ENCODE measurements around the gene KRTAP10-9. TPM values are rescaled to one million over a fixed set of nuclear protein-coding genes. Genes with fewer than 3 reads are reported as not detected.
A peak's percentile ranks its signal among the peaks of the same experiment; 100 is the strongest.
"Not testable (repeated sequence)": the region's sequence is repeated elsewhere in the genome, so short reads cannot be mapped to it uniquely, and the experiment has no call there.

Gene KRTAP10-9
- total RNA-seq (not detected), polyA plus RNA-seq (not detected)
- long read RNA-seq, donor 1: 0 reads
- long read RNA-seq, donor 2: 0 reads
- long read RNA-seq, donor 3: 0 reads
- long read RNA-seq, donor 4: 0 reads

GRCh38 chr21:44626673-44627143 lies at the start of gene KRTAP10-9:
TSS of gene KRTAP10-9 (plus strand) at chr21:44627093. CDS start at chr21:44627172, 79 bp downstream.
- intact Hi-C loops (cut with DNase I): no loop called here
- Histone ChIP-seq H3K4me3 (ENCODE audit: low read length) (no peak within 1 kb of the TSS), H3K9me3 (ENCODE audit: control insufficient read depth, low read length) (no peaks in the 10 kb centered on the region), H3K4me1 (ENCODE audit: control insufficient read depth, insufficient read depth, low read length) (no peaks in the 10 kb centered on the region), H3K27me3 (ENCODE audit: control insufficient read depth, insufficient read depth) (no peaks in the 10 kb centered on the region), H3K27ac (ENCODE audit: low read length) (no peak within 1 kb of the TSS)
- ATAC-seq (no peak), DNase-seq (no peak)
- 39% methylated on average over 7 of the region's 7 CpGs for WGBS

- DNase-seq (peak in 1 of 3 donors; percentile 23), ATAC-seq (no peak)
- Histone ChIP-seq H3K4me3 (ENCODE audit: low read length) (no peak overlapping the region), H3K4me1 (ENCODE audit: control insufficient read depth, insufficient read depth, low read length) (no peaks in the 10 kb centered on the region), H3K27ac (ENCODE audit: low read length) (no peak overlapping the region), H3K27me3 (ENCODE audit: control insufficient read depth, insufficient read depth) (no peaks in the 10 kb centered on the region), H3K9me3 (ENCODE audit: control insufficient read depth, low read length) (no peaks in the 10 kb centered on the region)
- WGBS: 91% methylated on average over 17 of the region's 17 CpGs
- intact Hi-C loops (cut with DNase I): no loop called here
Observed at GRCh38 chr21:44578371-44579055, 48.4 kb upstream of the KRTAP10-9 start.

DNA sequence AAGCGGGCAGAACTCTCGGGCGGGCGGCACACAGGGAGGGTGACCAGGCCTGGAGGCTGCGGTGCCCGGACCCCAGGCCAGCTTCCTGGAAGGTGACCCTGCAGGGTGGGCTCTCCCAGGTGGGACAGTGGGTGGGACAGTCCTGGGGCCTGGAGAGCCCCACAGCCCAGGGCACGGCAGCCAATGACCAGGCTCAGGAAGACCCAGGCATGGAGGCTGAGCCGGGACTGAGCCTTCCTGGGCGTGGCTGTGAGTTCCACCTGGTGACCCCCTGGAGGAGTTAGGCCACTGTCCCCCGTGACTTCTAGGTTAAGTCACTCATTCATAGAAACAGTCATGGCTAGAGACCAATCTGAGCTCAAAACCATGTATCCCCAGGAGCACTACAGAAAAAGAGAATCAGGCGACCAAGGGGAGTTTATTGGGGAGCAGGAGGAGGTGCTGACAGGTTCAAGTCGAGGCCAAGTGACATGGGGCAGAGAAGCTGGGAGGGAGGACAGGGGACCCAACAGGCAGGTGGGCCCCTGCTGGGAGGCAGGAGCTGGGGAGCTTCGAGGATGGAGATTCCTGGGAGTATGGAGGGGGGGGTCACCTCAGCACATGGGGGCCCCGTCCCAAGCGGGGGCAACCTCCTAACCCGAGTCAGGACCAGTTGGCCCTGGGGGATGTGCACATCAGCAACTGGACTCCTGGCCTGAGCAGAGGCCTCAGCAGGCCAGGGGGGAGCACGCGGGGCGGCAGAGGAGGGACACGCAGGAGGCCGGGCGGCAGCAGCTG lies 47.6 kb upstream of the KRTAP10-9 start:
- no peak for ATAC-seq
- H3K4me1 ChIP-seq (ENCODE audit: control insufficient read depth, insufficient read depth, low read length): no peaks in the 10 kb centered on the region
- 75% methylated on average over 22 of the region's 22 CpGs for WGBS
- DNase-seq: no peak
- no peak overlapping the region for H3K27ac ChIP-seq (ENCODE audit: low read length)
- H3K27me3 ChIP-seq (ENCODE audit: control insufficient read depth, insufficient read depth): no peaks in the 10 kb centered on the region
- no peaks in the 10 kb centered on the region for H3K9me3 ChIP-seq (ENCODE audit: control insufficient read depth, low read length)
- no peak overlapping the region for H3K4me3 ChIP-seq (ENCODE audit: low read length)
- intact Hi-C loops (cut with DNase I): no loop called here

GRCh38 chr21:44579833-44580144 lies 47.1 kb upstream of the KRTAP10-9 start:
- WGBS: 66% methylated on average over 7 of the region's 7 CpGs
- Histone ChIP-seq H3K4me1 (ENCODE audit: control insufficient read depth, insufficient read depth, low read length) (no peaks in the 10 kb centered on the region), H3K9me3 (ENCODE audit: control insufficient read depth, low read length) (no peaks in the 10 kb centered on the region), H3K27me3 (ENCODE audit: control insufficient read depth, insufficient read depth) (no peaks in the 10 kb centered on the region), H3K4me3 (ENCODE audit: low read length) (no peak overlapping the region), H3K27ac (ENCODE audit: low read length) (no peak overlapping the region)
- ATAC-seq (no peak), DNase-seq (peak in 1 of 3 donors; percentile 30)
- intact Hi-C loops (cut with DNase I): no loop called here

DNA sequence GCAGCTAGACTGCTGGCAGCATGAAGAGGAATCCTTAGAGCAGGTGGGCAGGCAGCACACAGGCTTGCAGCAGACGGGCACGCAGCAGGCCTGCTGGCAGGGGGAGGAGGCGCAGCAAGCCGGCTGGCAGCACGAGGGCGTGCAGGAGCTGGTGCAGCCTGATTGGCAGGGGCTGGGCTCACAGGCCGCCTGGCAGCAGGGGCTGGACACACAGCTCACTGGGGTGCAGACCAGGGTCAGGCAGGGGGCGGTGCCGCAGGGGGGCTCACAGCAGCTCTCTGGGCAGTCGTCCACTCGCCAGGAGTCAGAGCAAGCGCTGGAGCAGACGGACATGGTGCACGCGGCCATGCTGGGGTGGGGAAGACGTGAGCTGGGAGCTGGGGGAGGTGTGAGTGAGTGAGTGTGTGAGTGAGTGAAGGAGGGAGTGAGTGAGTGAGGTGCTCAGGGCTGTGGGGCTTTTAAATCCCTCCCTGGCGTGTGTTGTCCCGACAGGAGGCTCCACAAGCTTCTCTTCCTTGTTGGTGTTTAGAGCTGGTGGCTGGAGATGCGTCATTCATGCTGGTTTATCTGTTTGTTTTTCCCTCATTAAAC lies 46.6 kb upstream of the KRTAP10-9 start, which contains the start of gene KRTAP10-5:
KRTAP10-5 (minus strand) TSS at position 374 of the 591 bp plus-strand sequence; CDS start at position 348, 26 bp downstream.
- intact Hi-C loops (cut with DNase I); H3K4me3 ChIP-seq (ENCODE audit: low read length); H3K9me3 ChIP-seq (ENCODE audit: control insufficient read depth, low read length); H3K27ac ChIP-seq (ENCODE audit: low read length); ATAC-seq; H3K27me3 ChIP-seq (ENCODE audit: control insufficient read depth, insufficient read depth); H3K4me1 ChIP-seq (ENCODE audit: control insufficient read depth, insufficient read depth, low read length): not testable (repeated sequence)
- 39% methylated on average over 19 of the region's 19 CpGs for WGBS
- DNase-seq: peak in 1 of 3 donors; percentile 46

- Histone ChIP-seq H3K4me1 (ENCODE audit: control insufficient read depth, insufficient read depth, low read length) (no peaks in the 10 kb centered on the region), H3K4me3 (ENCODE audit: low read length) (no peak overlapping the region), H3K27me3 (ENCODE audit: control insufficient read depth, insufficient read depth) (no peaks in the 10 kb centered on the region), H3K9me3 (ENCODE audit: control insufficient read depth, low read length) (no peaks in the 10 kb centered on the region), H3K27ac (ENCODE audit: low read length) (no peak overlapping the region)
- no peak for ATAC-seq
- intact Hi-C loops (cut with DNase I): no loop called here
- WGBS: 85% methylated on average over 3 of the region's 3 CpGs
- no peak for DNase-seq
Observed at GRCh38 chr21:44581158-44581557, 45.7 kb upstream of the KRTAP10-9 start.

- no peak for ATAC-seq
- 56% methylated on average over 15 of the region's 15 CpGs for WGBS
- Histone ChIP-seq H3K27me3 (ENCODE audit: control insufficient read depth, insufficient read depth) (no peaks in the 10 kb centered on the region), H3K9me3 (ENCODE audit: control insufficient read depth, low read length) (no peaks in the 10 kb centered on the region), H3K4me3 (ENCODE audit: low read length) (no peak overlapping the region), H3K27ac (ENCODE audit: low read length) (no peak overlapping the region), H3K4me1 (ENCODE audit: control insufficient read depth, insufficient read depth, low read length) (no peaks in the 10 kb centered on the region)
- intact Hi-C loops (cut with DNase I): no loop called here
- DNase-seq: no peak
Observed at GRCh38 chr21:44582055-44582454, 44.8 kb upstream of the KRTAP10-9 start.

- WGBS: 17% methylated on average over 11 of the region's 11 CpGs
- intact Hi-C loops (cut with DNase I): no loop called here
Observed at GRCh38 chr21:44583089-44583799, 43.6 kb upstream of the KRTAP10-9 start.

GRCh38 chr21:44583800-44584147 lies 43.1 kb upstream of the KRTAP10-9 start:
- WGBS: 75% methylated on average over 6 of the region's 6 CpGs
- no peak overlapping the region for H3K4me3 ChIP-seq (ENCODE audit: low read length)
- H3K27me3 ChIP-seq (ENCODE audit: control insufficient read depth, insufficient read depth): no peaks in the 10 kb centered on the region
- no peaks in the 10 kb centered on the region for H3K9me3 ChIP-seq (ENCODE audit: control insufficient read depth, low read length)
- no peak overlapping the region for H3K27ac ChIP-seq (ENCODE audit: low read length)
- DNase-seq (no peak), ATAC-seq (no peak)
- intact Hi-C loops (cut with DNase I): no loop called here
- no peaks in the 10 kb centered on the region for H3K4me1 ChIP-seq (ENCODE audit: control insufficient read depth, insufficient read depth, low read length)

More at GRCh38 chr21:44583089-44583799, 43.6 kb upstream of the KRTAP10-9 start:
- H3K27me3 ChIP-seq (ENCODE audit: control insufficient read depth, insufficient read depth): no peaks in the 10 kb centered on the region
- no peak overlapping the region for H3K4me3 ChIP-seq (ENCODE audit: low read length)
- H3K27ac ChIP-seq (ENCODE audit: low read length): no peak overlapping the region
- H3K9me3 ChIP-seq (ENCODE audit: control insufficient read depth, low read length): no peaks in the 10 kb centered on the region
- no peaks in the 10 kb centered on the region for H3K4me1 ChIP-seq (ENCODE audit: control insufficient read depth, insufficient read depth, low read length)
- DNase-seq: peak in 1 of 3 donors; percentile 31
- ATAC-seq: peak in 1 of 2 donors; percentile 38

DNA sequence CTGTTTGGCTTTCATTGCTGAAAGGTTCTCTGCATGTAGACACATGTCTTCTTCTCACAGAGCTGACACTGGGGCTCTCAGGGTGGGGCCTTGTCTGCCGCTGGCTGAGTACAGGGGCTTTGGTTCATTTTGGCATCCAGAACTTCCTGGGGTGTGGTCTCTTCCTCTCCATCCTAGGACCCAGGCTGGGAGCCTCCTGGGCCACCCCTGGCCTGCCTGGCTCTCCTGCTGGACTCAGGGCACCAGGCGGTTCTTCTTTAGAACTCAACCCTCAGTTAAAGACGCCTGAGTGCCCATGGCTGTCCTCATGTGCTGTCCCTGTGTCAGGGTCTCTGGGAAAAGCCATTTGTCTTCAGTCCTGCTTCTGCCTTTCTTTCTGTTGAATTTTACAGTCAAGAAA lies 41.0 kb upstream of the KRTAP10-9 start:
- ATAC-seq: no peak

More for the DNA sequence above, 41.0 kb upstream of the KRTAP10-9 start:
- Histone ChIP-seq H3K27me3 (ENCODE audit: control insufficient read depth, insufficient read depth) (no peaks in the 10 kb centered on the region), H3K4me1 (ENCODE audit: control insufficient read depth, insufficient read depth, low read length) (no peaks in the 10 kb centered on the region), H3K27ac (ENCODE audit: low read length) (no peak overlapping the region), H3K4me3 (ENCODE audit: low read length) (no peak overlapping the region), H3K9me3 (ENCODE audit: control insufficient read depth, low read length) (no peaks in the 10 kb centered on the region)
- 79% methylated on average over 3 of the region's 3 CpGs for WGBS
- DNase-seq: no peak
- intact Hi-C loops (cut with DNase I): no loop called here
